ENCODE measurements around the gene SMIM1. TPM values are rescaled to one million over a fixed set of nuclear protein-coding genes. Genes with fewer than 3 reads are reported as not detected.

The SMIM1 gene
- total RNA-seq, 1 donor from 2014 or later: 2.1 TPM

DNA sequence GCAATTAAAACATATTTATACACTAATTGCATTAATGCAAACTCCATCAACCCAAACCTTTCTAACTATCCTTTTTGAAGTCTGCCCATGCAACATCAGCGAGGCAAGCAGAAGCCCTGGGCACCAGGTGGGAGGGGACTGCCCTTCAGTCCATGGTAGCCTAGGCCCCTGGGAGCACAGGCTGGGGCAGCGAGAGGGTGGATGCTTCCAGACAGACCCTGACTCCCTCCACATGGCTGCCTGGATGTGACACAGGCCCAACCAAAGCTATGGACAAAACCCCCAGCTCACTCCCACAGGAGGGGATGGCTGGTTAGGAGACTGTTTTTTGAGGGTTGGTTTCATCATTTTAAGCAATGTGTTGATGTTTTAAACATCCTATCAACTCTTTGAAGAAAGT lies 41.5 kb downstream of the SMIM1 start:
- no peaks in the 10 kb centered on the region for H3K9me3 Mint-ChIP-seq (ENCODE audit: unreplicated experiment)
- TF ChIP-seq, protein P1, sequence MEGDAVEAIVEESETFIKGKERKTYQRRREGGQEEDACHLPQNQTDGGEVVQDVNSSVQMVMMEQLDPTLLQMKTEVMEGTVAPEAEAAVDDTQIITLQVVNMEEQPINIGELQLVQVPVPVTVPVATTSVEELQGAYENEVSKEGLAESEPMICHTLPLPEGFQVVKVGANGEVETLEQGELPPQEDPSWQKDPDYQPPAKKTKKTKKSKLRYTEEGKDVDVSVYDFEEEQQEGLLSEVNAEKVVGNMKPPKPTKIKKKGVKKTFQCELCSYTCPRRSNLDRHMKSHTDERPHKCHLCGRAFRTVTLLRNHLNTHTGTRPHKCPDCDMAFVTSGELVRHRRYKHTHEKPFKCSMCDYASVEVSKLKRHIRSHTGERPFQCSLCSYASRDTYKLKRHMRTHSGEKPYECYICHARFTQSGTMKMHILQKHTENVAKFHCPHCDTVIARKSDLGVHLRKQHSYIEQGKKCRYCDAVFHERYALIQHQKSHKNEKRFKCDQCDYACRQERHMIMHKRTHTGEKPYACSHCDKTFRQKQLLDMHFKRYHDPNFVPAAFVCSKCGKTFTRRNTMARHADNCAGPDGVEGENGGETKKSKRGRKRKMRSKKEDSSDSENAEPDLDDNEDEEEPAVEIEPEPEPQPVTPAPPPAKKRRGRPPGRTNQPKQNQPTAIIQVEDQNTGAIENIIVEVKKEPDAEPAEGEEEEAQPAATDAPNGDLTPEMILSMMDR (IDR thresholded peaks at IDR 0.05; ENCODE audit: unreplicated experiment): no peak
- H3K27ac Mint-ChIP-seq (ENCODE audit: unreplicated experiment): no peak overlapping the region
- peaks cover 22% of the 10 kb centered on the region for H3K36me3 Mint-ChIP-seq (ENCODE audit: low read depth, unreplicated experiment)
- no peak for DNase-seq (ENCODE audit: low spot score)
- H3K4me1 Mint-ChIP-seq (ENCODE audit: unreplicated experiment): no peaks in the 10 kb centered on the region
- H3K27me3 Mint-ChIP-seq (ENCODE audit: unreplicated experiment): peaks cover 11% of the 10 kb centered on the region
- H3K4me3 Mint-ChIP-seq (ENCODE audit: unreplicated experiment): no peak overlapping the region

DNA sequence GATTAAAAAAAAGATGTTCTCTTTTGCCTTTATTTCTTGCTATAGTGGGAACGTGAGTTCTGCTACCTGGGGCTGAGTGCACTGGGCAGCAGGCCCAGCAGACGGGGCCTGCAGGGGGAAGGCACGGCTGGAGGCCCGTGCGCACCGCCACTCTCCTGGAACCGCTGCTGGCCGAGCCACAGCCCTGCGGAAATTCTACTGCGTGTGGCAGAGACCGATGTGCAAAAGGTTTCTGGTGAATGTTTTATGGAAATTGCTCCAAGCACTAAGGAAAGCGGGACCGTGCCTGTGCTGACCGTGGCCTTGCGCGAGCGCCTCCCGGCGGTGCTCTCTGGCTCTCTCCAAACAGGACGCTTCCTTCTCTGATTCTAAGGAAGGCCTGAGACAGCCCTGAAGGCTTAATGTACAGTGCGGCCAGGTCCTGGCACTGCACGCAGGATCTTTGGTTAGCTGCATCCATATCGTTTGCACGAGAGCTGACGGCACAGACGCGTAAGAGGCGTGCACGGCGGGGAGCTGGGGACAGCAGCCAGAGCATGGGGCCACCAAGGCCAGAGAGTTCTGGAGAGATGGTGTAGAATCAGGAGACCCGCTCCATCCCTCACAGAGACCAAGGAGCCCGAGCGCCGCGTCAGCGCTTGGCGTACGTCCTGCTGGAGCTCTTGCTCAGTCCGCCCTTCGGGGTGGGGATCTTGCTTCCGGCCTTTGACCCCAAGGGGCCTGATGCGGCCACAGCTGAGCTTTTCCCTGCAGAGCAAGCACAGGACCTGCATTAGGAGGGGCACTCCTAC lies 42.4 kb downstream of the SMIM1 start:
- H3K4me1 Mint-ChIP-seq (ENCODE audit: unreplicated experiment): no peaks in the 10 kb centered on the region
- H3K36me3 Mint-ChIP-seq (ENCODE audit: low read depth, unreplicated experiment): peaks cover 30% of the 10 kb centered on the region
- TF ChIP-seq, protein P1 (IDR thresholded peaks at IDR 0.05; ENCODE audit: unreplicated experiment): no peak
- DNase-seq (ENCODE audit: low spot score): no peak
- H3K27me3 Mint-ChIP-seq (ENCODE audit: unreplicated experiment): peaks cover 11% of the 10 kb centered on the region
- H3K9me3 Mint-ChIP-seq (ENCODE audit: unreplicated experiment): no peaks in the 10 kb centered on the region
- H3K27ac Mint-ChIP-seq (ENCODE audit: unreplicated experiment): no peak overlapping the region
- H3K4me3 Mint-ChIP-seq (ENCODE audit: unreplicated experiment): no peak overlapping the region

DNA sequence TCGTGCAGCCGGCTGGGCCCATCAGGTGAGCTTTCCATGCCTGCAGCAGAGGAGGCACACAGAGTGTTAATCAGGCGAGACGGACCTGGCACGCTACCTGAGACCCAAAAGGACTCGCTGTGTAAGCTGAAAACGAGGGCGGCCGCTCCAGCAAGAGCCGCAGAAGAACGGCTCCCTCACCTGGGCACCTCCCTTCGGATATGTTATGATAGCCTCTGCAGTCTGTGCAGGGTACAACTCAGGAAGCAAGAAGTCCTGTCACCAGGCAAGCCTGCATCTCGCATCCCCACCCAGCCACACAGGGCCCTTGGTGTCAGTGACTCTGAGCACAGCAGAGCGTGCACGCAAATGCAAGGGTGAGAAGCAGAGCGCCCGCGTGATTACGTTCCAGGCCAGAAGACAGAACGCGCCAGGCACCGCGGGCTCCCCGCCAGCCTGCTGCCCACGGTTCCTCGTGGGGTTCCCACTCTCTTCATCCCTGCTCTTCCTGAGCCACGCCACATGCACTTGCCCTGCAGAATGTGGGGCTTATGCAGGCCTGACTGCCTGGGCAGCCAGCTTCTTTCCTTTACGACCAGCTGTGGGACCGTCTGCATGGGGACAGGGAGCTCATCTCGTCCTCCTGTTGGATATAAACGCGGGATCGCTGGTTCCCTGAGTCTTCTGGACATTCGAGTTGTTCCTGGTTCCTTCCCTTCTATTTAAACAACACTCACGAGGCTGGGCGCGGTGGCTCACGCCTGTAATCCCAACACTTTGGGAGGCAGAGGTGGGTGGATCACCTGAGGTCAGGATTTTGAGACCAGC lies 44.0 kb downstream of the SMIM1 start:
- no peaks in the 10 kb centered on the region for H3K9me3 Mint-ChIP-seq (ENCODE audit: unreplicated experiment)
- DNase-seq (ENCODE audit: low spot score): no peak
- peaks cover 40% of the 10 kb centered on the region for H3K36me3 Mint-ChIP-seq (ENCODE audit: low read depth, unreplicated experiment)
- no peaks in the 10 kb centered on the region for H3K4me1 Mint-ChIP-seq (ENCODE audit: unreplicated experiment)
- TF ChIP-seq, protein P1 (IDR thresholded peaks at IDR 0.05; ENCODE audit: unreplicated experiment): no peak
- H3K27ac Mint-ChIP-seq (ENCODE audit: unreplicated experiment): no peak overlapping the region
- no peak overlapping the region for H3K4me3 Mint-ChIP-seq (ENCODE audit: unreplicated experiment)
- peaks cover 11% of the 10 kb centered on the region for H3K27me3 Mint-ChIP-seq (ENCODE audit: unreplicated experiment)

DNA sequence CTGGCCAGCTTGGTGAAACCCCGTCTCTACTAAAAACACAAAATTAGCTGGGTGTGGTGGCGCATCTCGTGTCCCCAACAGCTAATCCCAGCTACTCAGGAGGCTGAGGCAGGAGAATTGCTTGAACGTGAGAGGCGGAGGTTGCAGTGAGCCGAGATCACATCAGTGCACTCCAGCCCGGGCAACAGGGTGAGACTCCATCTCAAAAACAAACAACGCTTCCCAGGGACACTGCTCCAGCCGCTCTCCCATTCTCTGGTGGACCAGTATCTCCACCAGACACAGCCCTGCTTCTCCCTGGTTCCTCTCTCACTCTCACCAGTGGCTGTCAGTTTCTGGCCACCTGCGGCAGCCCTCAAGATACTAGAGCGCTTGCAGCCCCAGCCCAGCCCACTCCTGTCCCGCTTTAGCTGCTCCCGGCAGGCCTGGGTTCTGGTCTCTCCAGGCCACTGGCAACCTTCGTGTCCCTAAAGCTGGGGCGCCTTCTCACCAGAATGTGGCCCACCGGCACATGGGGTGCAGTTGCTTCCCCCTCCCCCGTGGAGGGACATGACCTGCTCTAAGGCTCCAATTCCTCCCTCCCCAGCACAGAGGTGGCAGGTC lies 44.7 kb downstream of the SMIM1 start:
- H3K4me3 Mint-ChIP-seq (ENCODE audit: unreplicated experiment): no peak overlapping the region
- no peak overlapping the region for H3K27ac Mint-ChIP-seq (ENCODE audit: unreplicated experiment)
- no peaks in the 10 kb centered on the region for H3K9me3 Mint-ChIP-seq (ENCODE audit: unreplicated experiment)
- no peak for DNase-seq (ENCODE audit: low spot score)
- H3K27me3 Mint-ChIP-seq (ENCODE audit: unreplicated experiment): peaks cover 11% of the 10 kb centered on the region
- TF ChIP-seq, protein P1 (IDR thresholded peaks at IDR 0.05; ENCODE audit: unreplicated experiment): no peak
- H3K4me1 Mint-ChIP-seq (ENCODE audit: unreplicated experiment): no peaks in the 10 kb centered on the region
- peaks cover 47% of the 10 kb centered on the region for H3K36me3 Mint-ChIP-seq (ENCODE audit: low read depth, unreplicated experiment)

Measured in endothelial cell (in vitro differentiated cells).